ENCODE results near the gene CHST12.

GRCh38 chr7:2355705-2356008 lies 47.8 kb upstream of the CHST12 start:
- TF ChIP-seq CTCF (IDR thresholded peaks at IDR 0.05) (no peak), POLR2A (IDR thresholded peaks at IDR 0.05) (no peak)

All from adrenal gland (tissue), 5 donors.